Right lobe of liver (tissue), 4 donors: Measurements from ENCODE around the gene CACNA1E.

Experiments used
- POLR2A ChIP-seq: fragments of 450-650 bp; IDR thresholded peaks from one replicate; pipeline ENCODE4 v1.6.1; 2017; ENCODE audit warnings: antibody characterized with exemption, mild to moderate bottlenecking
- TF ChIP-seq, protein P1 (sequence below), 4 donors: fragments of 200-600 bp in 3 of 4; fragments of 450-650 bp in 1 of 4; IDR thresholded peaks; one replicate each; pipeline versions ENCODE4 v1.5.1 to v1.8.0; 2016 to 2022; ENCODE audit warnings: antibody characterized with exemption in 4 of 4, mild to moderate bottlenecking in 2 of 4
- donor health status: DM: no; HTN: no; CAD: no.
- donor health status: DM: no; HTN: no; CAD: no.
- donor health status: DM: no; HTN: yes; CAD: no.

- TF ChIP-seq, protein P1, sequence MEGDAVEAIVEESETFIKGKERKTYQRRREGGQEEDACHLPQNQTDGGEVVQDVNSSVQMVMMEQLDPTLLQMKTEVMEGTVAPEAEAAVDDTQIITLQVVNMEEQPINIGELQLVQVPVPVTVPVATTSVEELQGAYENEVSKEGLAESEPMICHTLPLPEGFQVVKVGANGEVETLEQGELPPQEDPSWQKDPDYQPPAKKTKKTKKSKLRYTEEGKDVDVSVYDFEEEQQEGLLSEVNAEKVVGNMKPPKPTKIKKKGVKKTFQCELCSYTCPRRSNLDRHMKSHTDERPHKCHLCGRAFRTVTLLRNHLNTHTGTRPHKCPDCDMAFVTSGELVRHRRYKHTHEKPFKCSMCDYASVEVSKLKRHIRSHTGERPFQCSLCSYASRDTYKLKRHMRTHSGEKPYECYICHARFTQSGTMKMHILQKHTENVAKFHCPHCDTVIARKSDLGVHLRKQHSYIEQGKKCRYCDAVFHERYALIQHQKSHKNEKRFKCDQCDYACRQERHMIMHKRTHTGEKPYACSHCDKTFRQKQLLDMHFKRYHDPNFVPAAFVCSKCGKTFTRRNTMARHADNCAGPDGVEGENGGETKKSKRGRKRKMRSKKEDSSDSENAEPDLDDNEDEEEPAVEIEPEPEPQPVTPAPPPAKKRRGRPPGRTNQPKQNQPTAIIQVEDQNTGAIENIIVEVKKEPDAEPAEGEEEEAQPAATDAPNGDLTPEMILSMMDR (IDR thresholded peaks at IDR 0.05) = peak in 3 of 4 donors; percentile 6 to 21 (median 12)
- TF ChIP-seq POLR2A = no peak
Observed at GRCh38 chr1:181632492-181632891, 149.2 kb downstream of the CACNA1E start.
